ENCODE data around the gene TULP4.
"Not testable (repeated sequence)": the region's sequence is repeated elsewhere in the genome, so short reads cannot be mapped to it uniquely, and the experiment has no call there.

TULP4 gene

DNA sequence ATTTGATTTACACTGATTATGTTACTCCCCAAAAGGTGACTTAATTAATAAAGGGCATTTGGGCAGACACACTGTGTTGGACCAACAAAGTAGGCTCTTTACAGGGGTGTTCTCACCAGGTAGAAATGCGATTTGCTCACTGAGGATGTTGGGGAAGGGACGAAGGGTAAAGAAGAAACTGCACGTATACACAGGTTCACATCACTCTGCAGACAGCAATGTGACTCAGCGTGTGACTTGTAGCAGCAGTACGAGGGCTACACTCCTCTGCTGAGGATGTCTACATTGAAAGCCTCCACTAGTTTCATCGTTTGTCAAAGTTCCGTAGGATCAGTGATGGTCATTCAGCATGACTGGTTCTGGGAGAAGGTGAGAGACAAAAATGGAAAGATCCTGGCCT is 194.9 kb downstream of the TULP4 start:
- DNase-seq: no peak

DNA sequence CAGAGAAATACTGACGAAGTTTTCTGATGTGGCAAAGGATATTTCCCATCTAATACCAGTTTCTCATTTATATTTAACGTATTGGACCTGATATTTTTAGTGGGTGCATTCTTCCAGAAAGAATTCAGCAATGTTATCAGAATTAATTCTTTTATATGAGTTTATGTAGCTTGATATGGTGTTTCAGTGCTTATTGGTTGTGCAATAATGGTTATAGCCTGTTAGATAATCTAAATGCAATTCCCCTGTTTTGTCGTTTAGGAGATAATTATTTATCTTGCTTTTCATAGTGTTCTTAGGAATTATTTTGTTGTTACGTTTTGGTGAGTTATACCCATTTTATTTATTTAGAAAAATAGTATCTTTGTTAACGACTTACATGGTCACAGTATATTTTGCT is 196.2 kb downstream of the TULP4 start:
- DNase-seq: no peak

DNA sequence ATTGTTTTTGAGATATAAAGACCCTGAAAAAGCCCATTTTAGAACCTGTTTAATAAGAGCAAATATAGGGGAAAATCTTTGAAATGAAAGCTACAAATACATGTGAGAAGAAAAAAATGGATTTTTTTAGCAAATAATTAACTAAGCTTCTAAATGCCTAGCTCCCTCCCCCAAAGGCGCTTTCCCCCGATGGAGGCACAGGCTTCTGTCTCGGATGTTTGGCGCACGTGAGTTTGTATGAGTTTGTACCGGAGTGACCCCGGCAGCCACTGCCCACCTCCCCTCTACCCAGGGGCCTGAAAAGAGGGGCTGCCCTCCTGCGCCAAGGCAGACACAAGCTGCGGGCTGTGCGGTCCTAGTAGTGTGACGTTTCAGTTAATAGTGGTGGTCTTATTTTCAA is 197.2 kb downstream of the TULP4 start:
- DNase-seq: no peak

DNA sequence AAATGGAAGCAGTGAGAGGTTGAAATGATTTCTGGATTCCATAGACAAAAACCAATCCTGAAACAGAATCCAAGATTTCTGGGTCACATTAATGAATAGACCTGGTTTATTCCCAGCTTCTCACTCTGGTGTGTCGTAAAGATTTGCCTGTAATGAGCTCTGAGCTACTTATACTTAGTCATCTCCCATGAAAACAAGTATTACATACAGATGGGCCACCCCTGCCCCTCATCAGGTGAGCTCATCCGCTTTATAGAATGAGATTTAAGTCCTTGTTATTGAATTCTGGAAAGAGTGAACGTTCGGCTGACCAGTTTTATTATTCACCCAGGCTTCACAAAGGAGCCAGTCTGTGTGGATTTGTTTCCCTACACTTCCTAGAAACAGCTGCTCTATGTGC is 200.5 kb downstream of the TULP4 start:
- DNase-seq: no peak

DNA sequence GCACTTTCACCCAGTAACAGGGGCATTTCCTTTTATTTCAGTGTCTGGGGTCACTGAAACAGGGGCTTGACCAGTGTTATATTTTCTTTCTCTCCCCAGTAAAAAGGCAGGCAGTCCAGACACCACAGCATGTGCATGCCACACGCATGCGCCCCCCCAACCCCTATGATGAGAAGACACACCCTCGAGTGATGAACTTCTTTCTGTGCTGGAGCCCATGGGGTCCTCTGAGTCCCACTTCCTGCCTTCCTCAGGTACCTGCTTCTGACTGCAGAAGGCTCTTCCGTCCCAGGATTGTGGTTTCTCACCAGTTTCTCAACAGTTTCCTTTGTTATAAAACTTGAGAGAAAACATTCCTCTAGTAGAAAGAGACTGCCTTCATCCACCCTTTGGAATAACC is 201.9 kb downstream of the TULP4 start:
- DNase-seq: no peak

DNA sequence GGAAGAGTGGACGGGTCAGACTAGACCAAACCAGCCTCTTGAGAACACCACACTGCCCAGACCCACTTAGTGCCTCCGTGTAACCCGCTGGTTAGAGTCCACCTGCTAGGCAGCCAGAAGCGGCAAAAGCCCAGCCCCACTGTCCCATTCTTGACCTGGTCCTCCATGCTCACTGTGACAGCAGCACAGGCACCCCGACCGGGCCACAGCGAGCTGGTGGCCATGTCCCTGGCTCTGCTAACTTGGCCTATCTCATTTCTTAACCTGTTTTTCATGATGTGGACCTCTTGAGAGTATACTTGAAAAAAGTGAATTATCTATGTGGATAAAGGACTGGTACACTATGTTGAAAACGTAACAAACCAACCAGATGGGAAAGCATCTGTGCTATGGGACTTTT is 202.7 kb downstream of the TULP4 start:
- no peak for DNase-seq

DNA sequence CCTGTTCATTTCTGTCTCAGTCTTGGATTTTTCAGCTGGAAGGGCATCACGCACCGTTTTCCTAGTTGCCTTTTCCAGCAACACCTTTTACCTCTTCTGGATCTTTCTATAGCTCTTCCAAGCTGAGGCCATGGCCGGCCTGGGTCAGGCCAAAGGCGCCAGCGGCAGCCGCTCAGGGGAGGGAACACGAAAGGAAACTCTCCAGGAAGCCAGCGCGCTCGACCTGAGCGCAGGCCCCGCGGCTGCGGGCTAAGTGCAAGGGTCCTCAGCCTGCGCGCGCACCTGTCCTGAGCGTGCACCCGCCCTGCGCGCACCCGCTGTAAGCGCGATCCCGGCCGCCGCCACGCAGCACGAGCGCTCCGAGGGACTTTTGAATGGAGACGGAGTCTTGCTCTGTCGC is 203.8 kb downstream of the TULP4 start:
- no peak for DNase-seq

DNA sequence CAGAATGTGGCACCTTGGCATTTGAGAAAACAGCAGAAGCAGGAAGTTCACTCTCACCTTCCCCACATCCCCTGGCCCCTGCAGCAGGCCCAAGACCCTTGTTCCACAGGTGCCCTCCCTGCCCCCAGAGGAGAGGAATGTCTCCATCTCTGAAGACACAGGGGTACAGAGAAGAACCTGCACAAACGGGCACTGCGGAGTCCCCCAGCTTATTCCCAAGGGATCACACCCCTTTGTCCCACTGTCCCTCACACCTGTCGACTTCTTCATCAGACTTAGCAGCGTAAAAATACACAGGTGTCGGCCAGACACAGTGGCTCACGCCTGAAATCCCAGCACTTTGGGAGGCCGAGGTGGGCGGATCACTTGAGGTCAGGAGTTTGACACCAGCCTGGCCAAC is 204.8 kb downstream of the TULP4 start:
- no peak for DNase-seq

DNA sequence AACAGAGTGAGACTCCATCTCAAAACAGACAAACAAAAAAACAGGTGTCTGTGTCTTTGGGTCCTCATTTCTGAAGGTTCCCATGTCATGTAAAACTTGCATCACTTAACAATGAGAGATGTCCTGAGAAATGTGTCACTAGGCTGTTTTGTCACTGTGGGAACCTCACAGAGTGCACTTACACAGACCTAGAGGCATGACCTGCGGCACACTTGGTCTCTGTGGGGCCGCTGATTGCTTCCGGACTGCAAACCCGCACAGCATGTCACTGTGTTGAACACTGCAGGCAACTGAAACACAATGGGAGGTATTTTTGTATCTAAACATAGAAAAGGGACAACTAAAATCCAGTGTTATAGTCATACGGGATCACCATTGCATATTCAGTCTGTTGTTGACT is 205.3 kb downstream of the TULP4 start:
- no peak for DNase-seq

DNA sequence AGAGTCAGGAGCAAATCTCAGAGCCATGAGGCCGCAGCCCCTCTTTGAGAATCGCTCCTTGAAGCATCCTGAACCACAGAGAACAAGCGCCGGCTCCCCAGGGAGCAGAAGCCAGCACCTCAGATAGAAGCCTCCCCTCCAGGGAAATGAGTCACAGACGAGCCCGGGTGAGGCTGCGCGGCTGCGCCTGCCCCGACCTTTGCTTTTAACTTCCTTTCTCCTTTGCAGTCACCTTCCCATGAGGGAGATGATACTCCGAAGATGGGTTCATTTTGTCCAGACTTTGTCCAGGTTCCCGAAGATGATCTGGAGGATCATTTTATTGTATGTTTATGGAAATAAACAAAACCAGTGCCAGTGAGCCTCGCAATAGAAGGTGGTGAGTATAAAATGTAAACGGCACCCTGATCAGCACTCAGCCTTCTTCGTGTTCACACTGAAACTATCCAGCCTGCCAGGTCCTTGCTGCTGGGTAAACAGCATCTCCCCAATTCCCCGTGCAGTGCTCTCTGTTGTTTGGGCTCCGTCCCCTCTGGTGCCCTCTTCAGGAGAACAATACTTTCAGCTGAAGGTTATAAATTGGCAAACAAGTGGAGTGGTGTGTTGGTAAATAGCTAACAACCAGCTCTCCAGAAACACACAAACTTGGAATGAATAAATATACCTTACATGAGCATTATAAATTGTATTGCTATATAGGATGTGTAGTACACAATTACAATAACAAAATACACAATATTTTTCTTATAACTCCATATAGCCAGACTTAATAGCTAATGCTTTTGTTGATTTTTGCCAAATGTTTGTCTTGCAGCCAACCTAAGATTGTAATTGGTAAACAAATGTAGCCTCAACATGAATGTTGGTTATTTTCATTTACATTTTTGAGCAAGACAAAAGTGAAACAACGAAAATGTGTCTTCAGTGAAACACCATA is 206.2 kb downstream of the TULP4 start:
- peak; percentile 34 for DNase-seq

DNA sequence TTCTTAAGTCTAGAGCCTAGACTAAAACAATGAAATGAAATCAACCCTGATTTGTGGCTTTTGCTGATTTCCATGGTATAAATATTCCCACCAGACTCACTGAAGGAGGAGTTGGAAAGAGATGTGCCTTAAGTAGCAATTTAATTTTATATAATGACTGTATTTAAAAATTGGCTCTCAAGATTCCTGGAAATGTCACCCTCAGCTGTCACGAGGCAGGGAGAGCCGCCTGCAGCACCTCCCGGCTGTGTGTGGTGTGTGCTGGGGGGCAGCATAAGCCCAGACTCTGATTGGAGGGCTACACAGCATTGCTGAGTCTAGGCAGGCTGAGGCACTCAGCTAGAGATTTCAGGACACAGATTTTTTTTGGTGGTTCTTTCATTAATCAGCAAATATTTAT is 207.0 kb downstream of the TULP4 start:
- DNase-seq: no peak

DNA sequence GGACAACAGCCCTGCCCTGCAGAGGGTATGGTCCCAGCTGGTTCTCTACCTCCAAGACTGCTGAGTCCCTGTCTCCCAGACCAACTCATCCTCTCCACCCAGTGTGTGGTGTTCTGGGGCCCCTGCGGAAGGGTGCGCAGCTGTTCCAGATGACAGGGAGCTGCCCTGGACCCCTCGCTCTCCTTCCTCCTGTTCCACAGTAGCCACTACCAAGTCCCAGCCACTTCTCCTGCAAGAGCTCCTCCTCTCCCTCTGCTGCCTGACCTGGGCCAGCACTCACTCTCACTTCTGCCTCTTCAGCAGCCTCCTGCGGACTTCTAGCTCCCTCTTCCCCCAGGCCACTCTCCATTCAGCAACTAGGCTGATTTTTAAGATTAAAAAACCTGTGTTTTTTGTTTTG is 207.5 kb downstream of the TULP4 start:
- peak; percentile 51 for DNase-seq

DNA sequence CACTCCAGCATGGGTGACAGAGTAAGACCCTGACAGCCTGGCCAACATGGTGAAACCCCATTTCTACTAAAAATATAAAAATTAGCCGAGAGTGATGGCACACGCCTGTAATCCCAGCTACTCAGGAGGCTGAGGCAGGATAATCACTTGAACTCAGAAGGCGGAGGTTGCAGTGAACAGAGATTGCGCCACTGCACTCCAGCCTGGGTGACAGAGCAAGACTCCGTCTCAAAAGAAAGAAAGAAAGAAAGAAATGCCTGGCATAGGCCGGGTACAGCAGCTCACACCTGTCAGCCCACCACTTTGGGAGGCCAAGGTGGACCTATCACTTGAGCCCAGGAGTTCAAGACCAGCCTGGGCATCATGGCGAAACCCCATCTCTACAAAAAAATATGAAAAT is 208.7 kb downstream of the TULP4 start:
- not testable (repeated sequence) for DNase-seq

DNA sequence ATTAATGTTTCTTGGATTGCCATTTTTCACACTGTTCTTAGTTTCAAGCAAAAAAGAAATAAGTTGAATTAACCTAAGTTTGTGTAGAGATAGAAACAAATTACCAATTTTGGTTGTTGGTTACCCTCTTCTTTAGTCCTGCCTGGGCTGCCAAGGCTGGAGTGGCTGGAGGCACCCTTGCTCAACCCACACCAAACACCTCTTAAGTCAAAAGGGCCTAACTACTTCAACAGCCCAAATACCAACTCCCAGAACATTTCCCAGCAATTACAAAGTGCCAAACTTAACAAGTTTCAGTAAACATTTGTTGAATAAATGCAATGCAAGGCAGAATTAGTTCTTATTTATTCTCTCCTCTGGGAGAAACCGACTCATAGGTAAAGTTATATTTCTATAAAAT is 209.5 kb downstream of the TULP4 start:
- no peak for DNase-seq

DNA sequence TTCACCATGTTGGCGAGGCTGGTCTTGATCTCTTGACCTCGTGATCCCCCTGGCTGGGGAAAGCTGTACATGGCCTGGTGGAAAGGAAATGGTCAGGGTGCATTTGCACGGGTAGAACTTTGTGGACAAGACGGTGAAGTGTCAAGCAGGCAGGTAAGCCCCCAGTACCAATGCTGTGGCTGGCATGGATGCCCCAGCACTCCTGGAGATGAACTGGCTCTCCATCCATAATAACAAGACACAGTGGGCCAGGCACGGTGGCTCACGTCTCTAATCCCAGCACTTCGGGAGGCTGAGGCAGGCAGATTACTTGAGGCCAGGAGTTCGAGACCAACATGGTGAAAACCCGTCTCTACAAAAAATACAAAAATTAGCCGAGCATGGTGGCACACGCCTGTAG is 210.4 kb downstream of the TULP4 start:
- DNase-seq: no peak

DNA sequence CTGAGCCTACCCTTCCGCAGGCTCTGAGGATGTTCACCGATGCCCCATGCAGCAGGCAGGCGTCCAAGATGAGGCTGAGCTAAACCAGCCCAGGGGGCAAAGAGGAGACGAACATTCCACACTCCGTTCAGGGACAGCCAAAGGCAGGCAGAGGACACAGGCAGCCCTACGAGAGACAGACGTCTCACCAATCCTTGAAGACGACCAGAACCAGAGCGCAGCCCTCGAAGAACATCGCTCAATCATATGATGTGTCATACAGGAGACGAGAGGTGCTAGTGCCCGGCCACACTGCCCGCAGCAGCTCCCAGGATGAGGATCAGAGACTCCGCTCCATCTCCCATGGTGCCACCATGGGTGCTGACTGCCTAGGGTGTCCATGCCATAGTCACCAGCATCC is 212.0 kb downstream of the TULP4 start:
- no peak for DNase-seq

DNA sequence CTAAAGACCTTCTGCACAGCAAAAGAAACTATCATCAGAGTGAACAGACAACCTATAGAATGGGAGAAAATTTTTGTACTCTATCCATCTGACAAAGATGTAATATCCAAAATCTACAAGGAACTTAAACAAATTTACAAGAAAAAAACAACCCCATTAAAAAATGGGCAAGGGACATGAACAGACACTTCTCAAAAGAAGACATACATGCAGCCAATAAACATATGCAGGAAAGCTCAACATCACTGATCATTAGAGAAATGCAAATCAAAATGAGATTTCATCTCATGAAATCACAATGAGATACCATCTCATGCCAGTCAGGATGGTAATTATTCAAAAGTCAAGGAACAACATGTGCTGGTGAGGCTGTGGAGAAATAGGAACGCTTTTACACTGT is 215.6 kb downstream of the TULP4 start:
- not testable (repeated sequence) for DNase-seq

DNA sequence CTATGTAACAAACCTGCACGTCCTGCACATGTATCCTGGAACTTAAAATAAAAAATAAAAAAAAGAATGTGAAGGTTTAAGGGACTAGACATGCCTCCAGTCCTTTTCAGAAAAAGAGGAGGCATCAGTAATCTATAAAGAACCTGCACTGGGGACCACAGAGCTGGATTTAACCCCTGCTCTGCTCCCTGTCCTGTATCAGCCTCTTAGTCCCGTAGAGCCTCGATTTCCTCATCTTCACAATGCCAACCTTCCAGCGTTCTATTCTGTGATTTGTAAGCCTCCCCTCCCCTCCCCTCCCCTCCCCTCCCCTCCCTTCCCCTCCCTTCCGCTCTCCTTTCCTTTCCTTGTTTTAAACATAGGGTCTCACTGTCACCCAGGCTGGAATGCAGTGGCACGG is 216.6 kb downstream of the TULP4 start:
- DNase-seq: no peak

DNA sequence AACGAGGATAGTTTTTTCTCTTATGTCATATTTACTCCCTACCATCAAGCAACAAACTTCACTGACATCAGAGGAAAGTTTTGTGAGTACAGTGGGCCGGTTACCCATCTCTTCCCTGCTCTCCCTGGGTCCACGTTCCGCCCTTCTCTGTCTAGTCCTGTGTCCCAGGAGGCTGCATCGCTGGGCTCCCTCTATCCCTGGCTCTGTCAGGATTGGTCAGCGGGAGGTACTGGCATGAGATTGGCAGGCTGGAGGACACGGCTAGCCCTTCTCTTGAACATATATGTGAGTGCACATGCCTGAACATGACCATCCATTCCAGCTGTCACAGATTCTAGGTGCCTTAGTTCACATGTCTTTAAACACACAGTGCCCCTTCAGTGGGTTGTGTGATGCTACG is 217.4 kb downstream of the TULP4 start:
- DNase-seq: no peak

DNA sequence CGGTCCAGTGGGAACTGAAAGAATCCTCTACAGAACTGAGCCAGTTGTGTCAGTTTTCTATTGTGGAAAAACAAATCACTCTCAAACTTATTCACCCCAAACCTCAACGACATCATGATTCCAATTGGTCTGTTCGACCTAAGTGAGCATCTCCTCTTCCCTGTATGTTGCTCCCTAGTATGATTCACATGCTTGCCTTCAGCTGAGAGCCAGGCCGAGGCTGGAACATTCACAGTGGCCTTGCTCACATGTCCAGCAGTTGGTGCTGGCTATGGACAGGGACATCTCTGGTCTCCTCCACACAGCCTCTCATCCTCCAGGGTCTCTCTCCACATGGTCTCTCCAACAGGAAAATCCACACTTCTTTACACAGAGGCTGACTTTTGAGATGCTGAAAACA is 219.3 kb downstream of the TULP4 start:
- DNase-seq: no peak

DNA sequence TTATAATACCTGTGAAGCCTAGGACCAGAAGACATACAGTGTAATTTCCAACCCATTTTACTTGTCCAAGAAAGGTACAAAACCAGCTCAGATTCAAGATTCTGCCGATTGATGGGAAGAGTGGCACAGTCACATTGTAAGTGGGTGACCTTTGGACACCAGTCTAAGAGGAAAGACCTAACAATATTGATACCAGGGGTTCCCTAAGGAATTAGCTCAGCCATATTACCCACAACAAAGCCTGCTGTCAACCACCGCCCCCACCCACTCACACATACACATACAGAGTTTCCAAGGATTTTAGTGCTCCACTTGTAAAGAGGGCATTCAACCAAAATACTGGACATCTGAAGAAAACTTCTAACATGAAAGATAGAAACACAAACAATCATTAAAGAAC is 219.7 kb downstream of the TULP4 start:
- no peak for DNase-seq

DNA sequence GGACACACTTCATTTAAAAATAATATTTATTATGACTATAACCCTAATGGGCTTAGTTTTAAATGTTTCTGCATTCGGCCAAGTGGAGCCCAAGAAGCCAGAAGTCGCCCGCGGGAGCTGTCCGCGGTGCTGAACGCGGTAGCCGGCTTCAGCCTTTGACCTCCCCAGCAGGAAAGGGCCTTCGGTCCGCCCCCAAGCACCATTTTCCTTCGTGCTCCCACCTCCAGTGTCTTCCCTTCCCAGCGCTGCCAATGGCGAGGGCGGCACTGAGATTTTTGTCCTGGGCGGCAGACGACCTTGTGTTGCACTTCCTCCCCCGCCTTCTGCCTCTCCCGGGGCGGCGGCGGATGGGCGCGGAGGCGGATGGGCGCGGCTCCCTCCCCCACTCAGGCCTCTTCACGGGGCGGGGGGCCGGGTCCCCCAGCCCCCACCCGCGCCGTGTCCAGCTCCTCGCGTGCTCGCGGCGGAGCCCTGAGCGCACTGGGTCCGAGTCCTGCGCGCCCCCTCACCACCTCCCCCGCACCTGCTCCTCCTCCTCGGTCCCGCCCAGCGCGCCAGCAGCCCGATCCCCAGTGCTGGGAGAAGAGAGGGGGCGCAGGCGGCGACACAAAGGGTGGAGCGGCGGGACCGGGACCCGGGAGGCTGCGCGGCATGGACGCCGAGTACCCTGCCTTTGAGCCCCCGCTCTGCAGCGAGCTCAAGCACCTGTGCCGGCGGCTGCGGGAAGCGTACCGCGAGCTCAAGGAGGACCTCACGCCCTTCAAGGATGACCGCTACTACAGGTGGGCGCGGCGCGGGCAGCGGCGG is 224.0 kb downstream of the TULP4 start:
- peak; percentile 48 for DNase-seq

DNA sequence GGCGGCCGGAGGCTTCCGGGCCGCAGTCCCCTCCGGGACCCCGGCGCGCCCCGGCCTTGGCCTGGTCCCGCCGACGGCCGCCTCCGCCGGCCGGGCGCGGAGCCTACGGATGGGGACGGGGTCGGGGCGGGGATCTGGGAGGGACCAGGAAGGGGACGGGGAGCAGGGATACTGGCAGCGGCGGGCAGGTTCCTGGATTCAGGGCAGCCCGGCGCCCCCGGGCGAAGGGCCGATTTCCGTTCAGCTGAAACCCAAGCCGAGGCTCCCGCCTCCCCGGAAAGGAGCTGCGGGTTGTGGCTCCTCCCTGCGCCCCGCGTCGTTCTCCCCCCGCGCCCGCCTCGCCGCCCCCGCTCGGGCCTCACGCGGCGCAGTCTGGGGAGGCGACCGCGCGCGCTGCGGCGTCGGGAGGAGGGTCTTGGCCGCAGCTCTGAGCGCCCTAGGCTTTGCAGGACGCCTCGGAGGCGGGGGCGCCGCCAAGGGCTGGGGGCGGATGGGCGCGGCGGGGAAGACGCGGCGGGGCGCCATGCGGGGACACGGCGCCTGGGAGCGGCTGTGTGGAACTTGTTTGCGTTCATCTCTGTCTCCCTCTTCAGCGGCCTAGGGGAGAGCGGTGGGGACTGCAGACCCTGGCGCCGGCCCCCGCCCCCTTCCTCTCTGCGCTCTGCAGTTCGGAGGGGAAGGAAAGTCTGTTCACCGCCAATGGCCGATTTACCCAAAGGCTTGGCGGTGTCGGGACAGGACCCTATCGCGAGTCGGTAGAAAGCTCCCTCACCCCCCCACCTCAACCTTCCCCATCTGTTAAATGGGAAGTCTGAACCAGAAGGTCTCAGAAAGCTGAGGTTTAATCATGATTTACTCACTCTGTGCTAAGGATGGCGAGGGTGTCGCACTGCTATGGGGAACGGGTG is 224.9 kb downstream of the TULP4 start:
- DNase-seq: no peak
